ENCODE results near the gene ATXN10.

GRCh38 chr22:45881524-45881875 is 209.9 kb downstream of the ATXN10 start:
- TF ChIP-seq POLR2A (IDR thresholded peaks at IDR 0.05) (no peak), CTCF (IDR thresholded peaks at IDR 0.05) (no peak)
